Smooth muscle cell (in vitro differentiated cells): ENCODE measurements around the gene PCDHA10. TPM values are rescaled to one million over a fixed set of nuclear protein-coding genes. Genes with fewer than 3 reads are reported as not detected.

ENCODE experiments used
- DNase-seq: peaks from one replicate; lab custom pipeline; 2025; ENCODE audit not compliant: unreplicated experiment; lab: John Stamatoyannopoulos, UW
- H2AFZ ChIP-seq: fragments of 200-600 bp; sonication (generic); 2 replicates; pipeline ENCODE4 v1.6.0; 2016; ENCODE audit warnings: antibody characterized with exemption, low read depth, mild to moderate bottlenecking
- H3F3A ChIP-seq: fragments of 200-600 bp; sonication (generic); 2 replicates; pipeline ENCODE4 v1.6.0; 2017; ENCODE audit warnings: antibody characterized with exemption, low read depth
- H3K27ac ChIP-seq: fragments of 200-600 bp; sonication (generic); 2 replicates; pipeline ENCODE4 v1.5.1; 2016; ENCODE audit warnings: low read depth, mild to moderate bottlenecking
- H3K27me3 ChIP-seq: fragments of 200-600 bp; sonication (generic); 2 replicates; pipeline ENCODE4 v1.6.1; 2016; ENCODE audit warnings: low read depth, mild to moderate bottlenecking
- H3K36me3 ChIP-seq: fragments of 200-600 bp; sonication (generic); 2 replicates; pipeline ENCODE4 v1.5.1; 2016; ENCODE audit warnings: low read depth
- H3K4me1 ChIP-seq: fragments of 200-600 bp; sonication (generic); 2 replicates; pipeline ENCODE4 v1.5.1; 2016; ENCODE audit warnings: low read depth
- H3K4me2 ChIP-seq: fragments of 200-600 bp; sonication (generic); 2 replicates; pipeline ENCODE4 v1.6.0; 2016; ENCODE audit warnings: mild to moderate bottlenecking
- H3K4me3 ChIP-seq: fragments of 200-600 bp; sonication (generic); 2 replicates; pipeline ENCODE4 v1.5.1; 2016; ENCODE audit warnings: mild to moderate bottlenecking
- H3K79me2 ChIP-seq: fragments of 200-600 bp; sonication (generic); 2 replicates; pipeline ENCODE4 v1.6.0; 2016; ENCODE audit warnings: low read depth, mild to moderate bottlenecking
- H3K9ac ChIP-seq: fragments of 200-600 bp; sonication (generic); 2 replicates; pipeline ENCODE4 v1.6.0; 2016; ENCODE audit warnings: low read depth
- H3K9me3 ChIP-seq: fragments of 200-600 bp; sonication (generic); replicated peaks from 2 replicates; pipeline ENCODE4 v1.5.1; 2016; ENCODE audit warnings: low read depth
- H4K20me1 ChIP-seq: fragments of 200-600 bp; sonication (generic); 2 replicates; pipeline ENCODE4 v1.6.0; 2016; ENCODE audit warnings: low read depth
- CTCF ChIP-seq: fragments of 200-600 bp; sonication (generic); IDR thresholded peaks from 2 replicates; pipeline ENCODE4 v1.5.1; 2017; ENCODE audit warnings: borderline replicate concordance, mild to moderate bottlenecking, antibody characterized with exemption; ENCODE audit not compliant: insufficient read depth, poor library complexity, severe bottlenecking
- WGBS: methylation state at CpG from one replicate; pipeline ENCODE4 v1.1.7; 2016; ENCODE audit warnings: low lambda C conversion rate; 5-methylcytosine and 5-hydroxymethylcytosine counted together
- polyA plus RNA-seq: library from polyadenylated mRNA; unstranded; fragments of >200 nt; fragmentation: Nextera tagmentation; extraction: Ambion mirVana; gene quantifications from 2 replicates; pipeline ENCODE4 v1.2.1, GENCODE V29; 2016
- total RNA-seq: library from RNA; depleted of rRNA; stranded (reverse); fragments of >200 nt; gene quantifications from 2 replicates; pipeline ENCODE4 v1.2.3, GENCODE V29; 2014

PCDHA10 gene
- total and polyA plus RNA-seq, 2 experiments from 2014 or later: 10.1 to 16.1 TPM

GRCh38 chr5:140835622-140836510, 19.8 kb upstream of the PCDHA10 start:
- no peak for DNase-seq
- Histone ChIP-seq H3K4me1 (no peaks in the 10 kb centered on the region), H3K36me3 (no peaks in the 10 kb centered on the region), H3K4me2 (no peak overlapping the region), H3K79me2 (no peaks in the 10 kb centered on the region), H3K27me3 (no peaks in the 10 kb centered on the region), H4K20me1 (no peaks in the 10 kb centered on the region), H3K27ac (no peak overlapping the region), H3K9ac (no peak overlapping the region), H3F3A (no peaks in the 10 kb centered on the region), H2AFZ (no peak overlapping the region), H3K9me3 (no peaks in the 10 kb centered on the region), H3K4me3 (no peak overlapping the region)
- no peak for TF ChIP-seq CTCF
- 98% methylated on average over 96 of the region's 103 CpGs for WGBS

- no peak within 1 kb of the TSS for H3K9ac ChIP-seq
- no peaks in the 10 kb centered on the region for H3K36me3 ChIP-seq
- H3K4me3 ChIP-seq: no peak within 1 kb of the TSS
- no peak within 1 kb of the TSS for H2AFZ ChIP-seq
- no peaks in the 10 kb centered on the region for H3K79me2 ChIP-seq
- no peak for DNase-seq
- no peaks in the 10 kb centered on the region for H3K9me3 ChIP-seq
- TF ChIP-seq CTCF: no peak
- no peaks in the 10 kb centered on the region for H3K4me1 ChIP-seq
- no peaks in the 10 kb centered on the region for H4K20me1 ChIP-seq
- no peak within 1 kb of the TSS for H3K4me2 ChIP-seq
- no peak within 1 kb of the TSS for H3K27ac ChIP-seq
- no peaks in the 10 kb centered on the region for H3F3A ChIP-seq
- no peaks in the 10 kb centered on the region for H3K27me3 ChIP-seq
- 69% methylated on average over 47 of the region's 47 CpGs for WGBS
Observed at GRCh38 chr5:140840978-140841962, 14.4 kb upstream of the PCDHA10 start, which contains the start of gene PCDHA8. Gene PCDHA8, plus strand, starts transcription at chr5:140841187. Its CDS starts 135 bp downstream, at chr5:140841322.

GRCh38 chr5:140842798-140843733, 12.6 kb upstream of the PCDHA10 start:
- no peaks in the 10 kb centered on the region for H3F3A ChIP-seq
- H3K9me3 ChIP-seq: no peaks in the 10 kb centered on the region
- no peak for TF ChIP-seq CTCF
- H2AFZ ChIP-seq: no peak overlapping the region
- H3K79me2 ChIP-seq: no peaks in the 10 kb centered on the region
- H3K9ac ChIP-seq: no peak overlapping the region
- H3K27ac ChIP-seq: no peak overlapping the region
- WGBS: 99% methylated on average over 77 of the region's 87 CpGs
- H3K27me3 ChIP-seq: no peaks in the 10 kb centered on the region
- H3K4me3 ChIP-seq: no peak overlapping the region
- no peak for DNase-seq
- no peak overlapping the region for H3K4me2 ChIP-seq
- no peaks in the 10 kb centered on the region for H4K20me1 ChIP-seq
- H3K4me1 ChIP-seq: no peaks in the 10 kb centered on the region
- no peaks in the 10 kb centered on the region for H3K36me3 ChIP-seq
